ENCODE results near the gene GPR3.
"Not testable (repeated sequence)": the region's sequence is repeated elsewhere in the genome, so short reads cannot be mapped to it uniquely, and the experiment has no call there.

The GPR3 gene

DNA sequence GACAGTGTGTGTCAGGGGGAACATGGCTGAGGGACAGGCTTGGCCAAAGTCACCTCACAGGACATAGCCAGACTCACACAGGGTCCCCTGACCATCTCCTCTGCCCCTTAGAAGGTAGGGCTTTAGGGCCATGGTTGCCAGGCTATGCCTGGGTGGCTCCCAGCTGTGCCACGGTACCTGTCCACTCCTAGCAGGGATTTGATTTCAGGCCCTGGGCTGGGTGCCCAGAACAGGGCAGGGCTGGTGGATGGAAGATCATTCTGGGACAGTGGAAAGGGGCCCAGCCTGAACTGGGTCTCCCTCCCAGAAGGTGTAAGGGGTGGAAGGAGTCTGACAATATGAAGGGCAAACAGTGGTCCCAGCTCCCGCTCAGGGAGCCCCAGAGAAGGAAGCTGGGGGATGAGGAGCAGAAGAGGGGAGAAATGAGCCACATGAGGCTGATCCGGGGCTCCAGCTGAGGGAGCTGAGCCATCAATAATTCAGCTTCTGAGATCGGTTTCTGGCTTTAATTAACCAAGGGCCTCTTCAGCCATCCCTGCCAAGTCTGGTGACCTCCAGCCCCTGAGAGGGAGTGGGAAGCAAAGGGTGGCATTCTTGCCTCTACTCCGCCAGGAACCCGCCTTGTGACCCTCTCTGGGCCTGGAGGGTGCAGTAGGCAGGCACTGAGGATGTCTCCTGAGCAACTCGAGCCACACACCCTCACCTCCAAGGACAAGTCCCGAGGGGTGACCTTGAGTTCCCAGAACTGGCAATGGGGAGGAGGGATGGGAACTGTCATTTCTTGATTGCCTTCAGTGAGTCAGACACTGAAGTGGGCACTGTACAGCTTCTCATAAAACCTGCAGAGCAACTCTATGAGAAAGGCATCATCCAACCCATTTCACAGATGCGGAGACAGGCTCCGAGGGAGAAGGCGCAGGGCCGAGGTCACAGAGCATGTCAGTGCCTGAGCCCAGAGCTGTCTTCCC is 11.4 kb upstream of the GPR3 start:
- no peak for DNase-seq

DNA sequence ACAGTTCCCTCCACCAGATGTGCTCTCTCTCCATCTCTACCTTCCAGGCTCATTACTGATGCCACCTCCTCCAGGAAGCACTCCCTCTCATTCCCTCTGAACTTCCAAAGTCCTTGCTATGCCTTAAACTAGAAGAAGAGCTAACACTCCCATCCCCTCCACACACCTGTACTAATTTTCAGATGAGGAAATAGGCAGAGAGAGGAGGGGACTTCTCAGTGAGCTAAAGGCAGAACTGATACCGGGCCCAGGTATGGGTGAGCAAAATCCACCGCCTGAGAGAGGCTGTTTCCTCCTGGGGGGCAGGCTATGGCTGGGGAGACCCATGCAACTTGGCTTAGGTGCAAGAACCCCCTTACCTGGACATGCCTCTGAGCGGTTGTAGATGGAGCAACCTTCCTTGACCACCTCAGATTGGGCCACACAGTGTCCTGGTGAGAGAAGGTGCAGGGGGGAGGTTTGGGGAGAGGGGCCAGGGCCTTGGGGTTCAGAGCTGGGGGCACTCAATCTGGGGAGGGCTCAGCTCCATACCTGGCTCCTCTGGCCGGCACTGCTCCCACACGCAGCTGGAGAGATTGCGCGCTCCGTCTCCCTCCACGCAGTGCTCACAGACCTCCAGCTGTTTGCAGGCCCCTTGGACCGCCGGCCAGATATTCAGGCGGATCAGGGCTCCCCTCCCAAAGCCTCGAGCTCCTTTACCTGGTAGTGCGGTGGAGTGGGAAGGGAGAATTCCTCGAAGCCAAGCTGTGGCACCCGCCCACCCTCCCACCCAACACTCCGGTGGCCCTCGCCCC is 10.3 kb upstream of the GPR3 start:
- DNase-seq = no peak

DNA sequence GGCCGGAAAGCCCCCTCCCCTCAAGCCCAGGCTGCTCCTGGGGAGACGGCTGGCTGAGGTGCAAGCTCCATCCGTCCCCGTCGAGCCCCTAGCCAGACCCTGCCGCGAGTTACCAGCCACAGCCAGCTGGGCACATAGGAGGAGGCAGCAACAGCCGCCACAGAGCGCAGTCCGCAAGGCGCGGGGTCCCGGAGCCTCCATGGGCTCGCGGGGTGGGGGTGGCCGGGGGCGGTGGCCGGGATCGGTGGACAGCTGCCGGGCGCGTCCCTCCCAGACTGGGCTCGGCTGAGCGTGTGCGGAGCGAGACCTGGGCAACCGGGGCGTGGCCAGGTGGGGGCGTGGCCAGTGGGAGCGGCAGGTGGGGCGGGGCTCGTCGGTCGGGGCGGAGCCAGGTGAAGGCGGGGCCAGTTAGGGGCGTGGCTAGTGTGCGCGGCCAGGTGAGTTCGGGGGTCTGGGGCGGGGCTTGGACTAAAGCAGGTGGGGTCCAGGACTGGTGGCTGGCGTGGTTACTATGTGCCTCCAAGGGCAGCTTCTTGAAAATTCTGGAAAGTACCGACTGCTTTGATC is 9.3 kb upstream of the GPR3 start, which contains the start of gene CD164L2:
CD164L2 (minus strand) TSS at position 295 of the 567 bp plus-strand sequence; CDS start at position 201, 94 bp downstream.
- DNase-seq = no peak

DNA sequence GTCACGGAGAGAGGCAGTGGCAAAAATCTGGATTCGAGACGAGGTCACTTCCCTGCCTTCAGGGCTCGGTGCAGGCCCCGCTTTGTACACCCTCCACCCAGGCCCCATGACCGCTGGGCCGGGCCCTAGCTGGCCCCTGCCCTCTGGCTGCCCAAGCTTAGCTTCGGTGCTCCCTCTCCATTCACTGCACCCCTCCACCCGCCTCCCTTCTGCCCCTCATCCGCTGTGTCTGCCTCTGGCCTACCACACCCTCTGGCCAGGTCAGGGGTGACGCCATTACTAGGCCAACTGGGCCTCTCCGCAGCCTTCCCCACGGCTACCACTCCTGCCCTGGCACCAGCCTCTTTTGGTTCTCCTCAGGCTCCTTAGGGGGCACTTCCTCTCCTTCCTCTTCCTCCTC is 8.8 kb upstream of the GPR3 start:
- no peak for DNase-seq

DNA sequence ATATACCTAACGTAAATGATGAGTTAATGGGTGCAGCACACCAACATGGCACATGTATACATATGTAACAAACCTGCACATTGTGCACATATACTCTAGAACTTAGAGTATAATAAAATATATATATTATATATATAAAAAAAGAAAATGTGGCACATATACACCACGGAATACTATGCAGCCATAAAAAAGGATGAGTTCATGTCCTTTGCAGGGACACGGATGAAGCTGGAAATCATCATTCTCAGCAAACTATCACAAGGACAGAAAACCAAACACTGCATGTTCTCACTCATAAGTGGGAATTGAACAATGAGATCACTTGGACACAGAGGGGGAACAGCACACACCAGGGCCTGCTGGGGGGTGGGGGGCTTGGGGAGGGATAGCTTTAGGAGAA is 7.6 kb upstream of the GPR3 start:
- not testable (repeated sequence) for DNase-seq

DNA sequence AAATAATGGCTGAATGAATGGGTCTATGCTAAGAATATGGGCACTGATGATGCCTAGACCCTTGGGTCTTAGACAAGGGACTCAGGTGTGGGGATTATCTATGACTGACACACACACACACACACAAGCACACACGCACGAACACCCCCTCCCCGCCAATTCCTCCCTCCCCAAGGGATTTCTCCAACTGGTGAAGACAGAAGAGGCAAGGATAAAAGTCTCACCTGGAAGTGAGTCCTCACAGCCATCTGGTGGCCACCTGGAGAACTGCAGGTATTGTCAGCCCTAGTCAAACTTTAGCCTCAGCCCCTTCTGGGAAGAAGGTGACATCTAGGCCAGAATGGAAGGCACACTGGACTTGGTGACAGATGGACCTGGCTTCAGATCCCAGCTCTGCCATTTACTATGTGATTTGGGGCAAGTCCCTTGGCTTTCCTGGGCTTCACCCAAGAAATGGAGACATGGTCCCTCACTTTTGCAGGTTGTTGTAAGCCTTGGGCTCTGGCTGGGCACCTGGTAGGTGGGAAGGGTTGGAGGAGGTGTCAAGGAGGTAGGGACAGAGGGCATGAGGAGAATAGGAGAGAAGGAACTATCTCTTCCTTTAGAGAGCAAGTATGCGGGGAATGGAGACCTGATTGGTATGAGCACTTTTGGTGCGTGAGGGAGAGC is 4.0 kb upstream of the GPR3 start:
- no peak for DNase-seq

DNA sequence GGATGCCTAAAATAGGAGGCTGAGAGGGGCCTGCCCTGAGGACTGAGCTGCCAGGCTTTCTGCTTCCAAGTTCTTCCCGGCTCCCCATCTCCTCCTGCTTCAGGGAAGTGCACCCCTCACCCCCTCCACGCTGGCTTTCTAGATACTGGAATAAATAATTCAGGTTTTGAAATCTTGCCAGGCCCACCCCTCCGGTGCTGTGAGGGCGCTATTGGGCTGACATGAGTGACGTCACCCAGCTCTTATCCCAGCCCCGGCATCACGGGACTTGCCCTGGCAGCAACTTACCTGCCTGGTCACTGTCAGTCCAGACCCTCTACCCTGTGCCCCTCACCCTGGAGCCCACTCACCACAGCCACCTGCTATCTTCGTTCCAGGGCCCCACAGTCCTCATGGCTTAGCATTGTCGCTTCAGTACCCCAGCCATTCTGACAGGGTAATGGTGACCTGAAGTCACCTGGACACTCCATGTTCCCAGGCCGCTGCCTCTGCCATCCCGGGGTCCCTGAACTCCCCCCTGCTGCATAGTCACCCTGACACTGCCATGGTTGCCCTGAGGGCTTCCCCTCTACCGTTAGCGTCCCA is 819 bp upstream of the GPR3 start:
- DNase-seq = no peak

DNA sequence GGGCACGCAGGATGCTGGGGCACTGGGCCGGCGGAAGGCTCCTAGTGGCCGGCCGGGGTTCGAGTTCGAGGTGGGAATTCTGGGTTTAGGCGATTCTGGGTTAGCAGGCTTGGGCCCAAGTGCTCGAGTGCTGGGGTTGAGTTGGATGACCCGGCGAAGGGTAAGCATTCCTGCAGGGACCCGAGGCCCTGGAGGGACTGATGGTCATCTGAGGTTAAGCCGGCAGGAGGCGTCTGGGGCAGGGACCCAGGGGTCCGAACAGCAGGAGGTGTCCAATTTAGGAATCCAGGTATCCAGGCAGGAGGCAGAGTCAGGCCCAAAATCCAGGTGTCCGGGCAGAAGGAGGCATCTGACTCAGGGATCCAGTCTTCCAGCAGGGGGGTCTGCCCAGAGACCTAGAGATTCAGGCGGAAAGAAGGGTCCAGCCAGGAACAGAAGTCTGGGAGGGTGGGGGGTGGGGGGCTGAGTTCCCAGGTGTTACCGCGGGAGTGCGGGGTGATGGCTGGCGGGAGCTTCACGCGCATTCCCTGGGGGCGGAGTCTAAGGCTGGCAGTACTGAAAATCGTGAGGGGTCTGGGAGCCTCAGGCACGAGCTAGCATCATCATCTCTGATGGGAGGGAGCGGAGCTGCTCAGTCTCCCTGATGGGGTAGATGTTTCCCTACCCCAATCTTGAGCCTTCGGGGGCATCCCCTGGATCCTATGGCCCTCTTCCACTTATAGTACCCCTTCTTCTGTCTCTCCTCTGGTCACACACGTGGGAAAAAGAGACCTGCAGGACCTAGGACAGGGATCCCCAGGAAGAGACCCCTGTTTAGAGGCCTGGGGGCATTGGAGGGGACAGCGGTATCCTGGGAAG is 585 bp downstream of the GPR3 start:
- no peak for DNase-seq

DNA sequence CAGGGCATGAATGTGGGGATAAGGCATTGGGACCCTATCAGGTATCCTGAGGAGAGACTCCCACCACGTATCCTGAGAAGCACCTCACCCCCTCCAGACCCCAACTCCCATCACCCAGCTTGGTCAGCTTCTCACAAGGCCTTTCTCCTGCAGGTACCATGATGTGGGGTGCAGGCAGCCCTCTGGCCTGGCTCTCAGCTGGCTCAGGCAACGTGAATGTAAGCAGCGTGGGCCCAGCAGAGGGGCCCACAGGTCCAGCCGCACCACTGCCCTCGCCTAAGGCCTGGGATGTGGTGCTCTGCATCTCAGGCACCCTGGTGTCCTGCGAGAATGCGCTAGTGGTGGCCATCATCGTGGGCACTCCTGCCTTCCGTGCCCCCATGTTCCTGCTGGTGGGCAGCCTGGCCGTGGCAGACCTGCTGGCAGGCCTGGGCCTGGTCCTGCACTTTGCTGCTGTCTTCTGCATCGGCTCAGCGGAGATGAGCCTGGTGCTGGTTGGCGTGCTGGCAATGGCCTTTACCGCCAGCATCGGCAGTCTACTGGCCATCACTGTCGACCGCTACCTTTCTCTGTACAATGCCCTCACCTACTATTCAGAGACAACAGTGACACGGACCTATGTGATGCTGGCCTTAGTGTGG is 1.3 kb downstream of the GPR3 start:
- no peak for DNase-seq

DNA sequence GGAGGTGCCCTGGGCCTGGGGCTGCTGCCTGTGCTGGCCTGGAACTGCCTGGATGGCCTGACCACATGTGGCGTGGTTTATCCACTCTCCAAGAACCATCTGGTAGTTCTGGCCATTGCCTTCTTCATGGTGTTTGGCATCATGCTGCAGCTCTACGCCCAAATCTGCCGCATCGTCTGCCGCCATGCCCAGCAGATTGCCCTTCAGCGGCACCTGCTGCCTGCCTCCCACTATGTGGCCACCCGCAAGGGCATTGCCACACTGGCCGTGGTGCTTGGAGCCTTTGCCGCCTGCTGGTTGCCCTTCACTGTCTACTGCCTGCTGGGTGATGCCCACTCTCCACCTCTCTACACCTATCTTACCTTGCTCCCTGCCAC is 1.8 kb downstream of the GPR3 start:
- no peak for DNase-seq

DNA sequence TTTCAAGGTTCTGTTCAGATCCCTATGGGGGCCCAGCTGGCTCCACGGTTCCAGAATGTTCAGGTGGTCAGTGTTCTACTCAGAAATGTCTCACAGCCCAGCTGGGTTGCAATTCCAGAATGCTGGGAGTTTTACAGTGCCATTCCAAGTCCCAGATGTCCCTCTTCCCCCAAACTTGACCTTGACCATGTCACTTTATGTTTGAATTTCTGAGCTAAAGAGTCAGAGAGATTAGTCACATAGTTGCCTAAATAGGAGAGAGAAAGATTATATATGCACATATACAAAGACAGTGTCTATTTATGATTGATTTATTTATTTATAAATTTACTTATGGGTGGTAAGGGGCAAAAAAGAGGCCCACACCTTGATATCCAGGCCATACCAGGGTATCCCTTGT is 2.5 kb downstream of the GPR3 start:
- DNase-seq = no peak

DNA sequence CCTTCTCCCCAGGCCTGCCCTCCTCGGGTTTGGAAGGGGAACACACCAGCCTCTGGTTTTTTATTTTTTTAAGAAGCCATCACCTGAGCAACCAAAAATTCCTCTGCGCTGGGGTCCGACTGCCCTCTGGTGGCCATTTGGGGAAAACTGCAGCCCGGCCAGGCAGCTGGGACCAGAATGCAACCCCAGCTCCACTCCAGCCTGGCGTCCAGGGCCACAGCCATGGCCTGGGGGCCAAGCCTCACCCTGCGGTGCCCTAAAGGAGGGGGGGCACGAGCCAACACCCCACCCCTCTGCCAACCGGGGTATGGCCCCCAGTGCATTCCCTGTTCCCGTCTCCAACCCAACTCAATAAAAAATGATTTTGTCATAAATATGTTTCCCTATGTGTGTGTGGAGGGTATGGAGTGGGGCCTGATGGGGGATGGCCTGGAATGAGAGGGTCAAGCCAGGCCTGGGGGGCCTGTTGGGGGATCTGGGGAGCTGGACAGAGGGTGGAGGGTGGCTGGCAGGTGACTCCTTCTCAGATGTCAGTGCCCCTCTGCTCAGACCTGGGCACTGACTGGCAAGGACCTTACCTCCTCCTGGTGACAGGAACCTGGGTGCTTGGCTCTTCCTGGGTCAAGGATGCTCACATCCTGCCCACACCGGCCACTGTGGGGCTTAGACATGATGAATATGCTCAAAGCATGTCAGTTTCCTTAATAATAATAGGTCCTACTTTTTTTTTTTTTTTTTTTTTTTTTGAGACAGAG is 3.2 kb downstream of the GPR3 start:
- DNase-seq = peak; percentile 21

DNA sequence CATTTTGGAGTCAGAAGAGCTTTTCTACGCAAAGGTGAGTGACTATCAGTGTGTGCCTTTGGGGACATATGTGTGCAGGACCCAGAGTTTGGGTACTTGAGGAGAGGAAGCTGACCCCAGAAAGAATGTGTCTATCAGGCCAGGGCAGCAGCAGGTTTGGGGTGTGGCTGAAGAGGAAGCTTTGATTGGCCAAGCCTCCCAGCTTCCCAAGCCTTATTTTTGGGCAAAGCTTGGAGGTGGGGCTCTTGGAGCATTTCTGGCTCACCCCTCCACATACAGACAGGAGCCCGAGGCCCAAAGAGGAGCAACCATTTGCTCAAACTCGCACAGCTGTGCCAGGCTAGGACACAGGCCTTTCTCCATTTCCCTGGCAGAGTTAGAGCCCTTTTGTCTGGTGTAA is 4.7 kb downstream of the GPR3 start:
- no peak for DNase-seq

DNA sequence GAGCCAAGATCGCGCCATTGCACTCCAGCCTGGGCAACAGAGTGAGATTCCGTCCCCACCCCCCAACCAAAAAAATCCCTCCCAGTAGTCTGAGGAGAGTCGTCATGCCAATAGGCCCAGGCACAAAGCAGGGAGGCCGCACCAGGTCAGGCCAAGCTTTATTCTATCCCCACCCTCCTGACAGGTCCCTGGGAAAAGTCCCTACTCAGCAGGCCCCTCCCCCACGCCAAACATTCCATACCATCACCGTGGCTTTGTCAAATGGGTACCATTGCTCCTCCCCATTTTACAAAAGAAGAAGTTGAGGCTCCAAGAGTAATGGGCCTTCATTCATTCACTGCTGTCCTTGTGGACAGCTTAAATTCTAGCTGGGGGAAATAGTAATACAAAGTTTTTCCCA is 5.3 kb downstream of the GPR3 start:
- DNase-seq = no peak

DNA sequence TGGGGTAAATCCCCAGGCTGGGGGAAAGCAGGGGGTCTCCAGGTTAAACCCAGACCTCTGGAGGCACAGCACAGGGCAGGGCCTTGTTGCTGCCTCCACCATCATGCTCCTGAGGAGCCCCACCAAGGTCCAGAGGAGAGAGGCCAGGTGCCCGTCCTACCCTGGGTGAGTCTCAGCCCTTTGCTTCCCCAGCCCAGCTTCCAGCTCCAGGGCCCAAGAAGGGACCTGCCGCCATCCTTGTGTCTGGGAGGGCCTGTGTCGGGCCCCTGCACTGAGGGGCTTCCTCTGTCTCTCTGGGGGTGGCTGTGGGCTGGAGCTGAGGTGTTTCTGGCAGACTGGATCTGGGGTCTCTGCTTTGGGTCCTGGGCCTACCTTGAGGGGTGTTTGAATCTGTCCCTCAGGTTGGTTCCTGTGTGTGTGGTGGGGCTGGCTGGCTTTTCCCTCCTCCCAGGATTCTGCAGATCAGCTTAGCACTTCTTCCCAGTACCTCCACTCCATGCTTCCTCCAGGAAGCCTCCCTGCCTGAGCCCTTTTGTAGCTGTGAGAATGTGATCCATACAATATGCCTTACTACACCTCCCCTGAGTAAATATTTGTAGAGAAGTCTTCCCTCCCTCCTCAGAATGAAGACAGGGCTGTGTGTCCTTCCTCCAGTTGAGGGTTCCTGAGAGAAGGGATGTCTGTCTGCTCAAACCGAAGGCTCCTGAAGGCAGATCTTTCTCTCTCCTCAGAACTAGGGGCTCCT is 6.2 kb downstream of the GPR3 start:
- DNase-seq = no peak

DNA sequence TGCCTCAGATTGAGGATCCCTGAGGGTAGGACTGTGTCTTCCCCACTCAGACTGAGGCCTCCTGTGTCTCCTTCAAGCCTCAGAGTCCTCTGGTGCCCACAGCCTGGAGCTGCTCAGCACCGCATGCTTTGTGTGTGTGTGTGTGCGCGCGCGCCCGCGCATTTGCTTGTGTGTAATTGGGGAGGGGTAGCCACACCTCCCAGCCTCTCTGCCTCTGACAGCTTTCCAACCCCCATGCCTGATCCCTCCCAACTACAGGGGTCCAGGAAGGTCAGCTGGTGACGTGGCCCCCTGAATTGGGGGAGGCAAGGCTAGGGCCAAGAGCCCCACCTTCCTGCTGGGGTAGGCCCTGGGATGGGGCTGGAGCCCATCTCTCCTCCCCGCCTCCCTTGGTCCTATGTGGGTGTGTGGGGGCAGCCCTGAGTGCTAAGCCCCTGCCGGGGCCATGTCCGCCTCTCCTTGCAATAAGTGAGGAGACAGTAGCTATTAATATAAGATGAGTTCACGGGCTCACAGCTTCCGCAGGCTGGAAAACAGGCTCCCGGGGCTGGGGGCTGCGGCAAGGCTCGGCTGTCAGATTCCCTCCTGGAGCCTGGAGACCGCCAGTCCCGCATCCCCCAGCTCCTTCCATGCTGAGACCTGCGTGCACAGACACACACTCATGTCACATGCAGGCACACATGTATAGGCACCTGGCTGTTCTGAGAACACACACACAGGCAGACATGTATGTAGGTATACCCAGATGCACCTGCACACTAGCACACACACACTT is 7.0 kb downstream of the GPR3 start:
- no peak for DNase-seq

DNA sequence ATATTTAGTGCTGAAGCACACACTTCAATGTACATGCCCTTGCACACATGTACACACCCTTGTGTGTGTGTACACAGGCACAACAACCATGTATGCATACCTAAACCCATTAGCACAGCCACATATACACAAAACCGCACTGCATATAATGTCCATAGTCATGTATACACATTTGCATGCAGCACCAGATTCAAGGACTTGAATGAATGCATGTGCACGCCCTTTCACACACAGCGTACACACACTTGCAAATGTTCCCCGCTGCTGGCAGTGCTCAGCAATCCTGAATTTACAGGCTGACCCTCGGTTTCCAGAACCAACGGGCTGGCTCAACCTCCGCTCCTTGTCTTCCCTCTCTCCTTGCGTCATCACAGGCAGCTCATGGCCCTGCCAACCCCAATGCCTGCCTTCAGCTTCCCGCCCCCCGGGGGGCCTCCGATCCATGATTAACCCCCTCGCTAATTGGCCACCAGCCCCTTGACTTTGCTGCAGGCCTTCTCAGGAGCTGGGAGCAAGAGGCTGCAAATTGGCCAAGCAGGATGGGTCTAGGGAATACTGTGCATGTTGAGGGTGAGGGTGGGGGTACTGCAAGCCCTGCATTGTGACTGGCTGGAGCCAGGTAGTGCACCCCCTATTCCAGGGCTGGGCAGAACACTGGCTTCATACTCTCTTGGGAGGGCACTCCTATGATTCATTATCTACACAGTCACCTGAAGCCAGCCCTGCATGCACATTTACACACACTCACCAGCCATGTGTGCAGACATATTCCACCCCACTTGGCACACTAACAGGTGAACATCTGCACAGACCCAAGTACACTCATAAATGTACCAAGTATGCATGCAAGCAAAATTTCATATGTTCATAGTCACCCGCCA is 7.9 kb downstream of the GPR3 start:
- DNase-seq = no peak

DNA sequence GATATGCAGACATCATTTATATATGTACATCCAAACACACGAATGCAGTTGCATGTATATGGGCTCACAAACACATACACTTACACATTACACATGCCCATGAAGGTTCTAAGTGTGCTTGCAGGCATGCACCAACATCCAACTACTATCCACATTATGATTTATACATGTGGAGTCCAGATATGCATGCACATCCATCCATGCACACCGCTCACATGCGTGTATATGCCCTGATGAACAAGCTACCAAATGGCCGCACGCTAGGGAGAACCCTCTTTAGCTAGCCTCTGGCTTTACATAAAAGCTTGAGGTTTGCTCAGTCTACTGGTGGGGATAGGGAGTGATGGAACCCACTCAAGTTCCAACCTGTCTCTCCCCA is 8.5 kb downstream of the GPR3 start:
- no peak for DNase-seq
